Right ventricle myocardium superior (tissue), 1 donor: Measurements from ENCODE around the gene PHEX. TPM values are rescaled to one million over a fixed set of nuclear protein-coding genes. Genes with fewer than 3 reads are reported as not detected.

Experiments
- ATAC-seq: fragments of 200-7000 bp; cut with Tn5 transposase; one replicate; pipeline ENCODE4 v1.9.1; 2020; ENCODE audit warnings: mild to moderate bottlenecking; ENCODE audit not compliant: poor library complexity
- DNase-seq: peaks from one replicate; pipeline ENCODE4 v3.0.0-alpha.2; 2020
- intact Hi-C: fragments of 100-400 bp; cut with DNase I; formaldehyde crosslinking; loops from one replicate; pipeline ENCODE4 v1.11.2; 2022
- total RNA-seq: library from RNA; stranded (reverse); fragmentation: NEBNext Ultra II Directional; extraction: Animal tissue kit (Norgen Biotek cat#: 25700); gene quantifications from one replicate; pipeline ENCODE4 v1.2.1, GENCODE V29; 2021
- donor health status: DM: no; HTN: yes; CAD: no; lungs with severe emphysema.

PHEX gene
- total RNA-seq, 1 donor from 2014 or later = 0.08 TPM

GRCh38 chrX:22134681-22135080 lies 102.6 kb downstream of the PHEX start:
- intact Hi-C loops = loop anchor here (10.0 kb wide), 1 partner anchor 60 kb away; no protein-coding TSS in a partner anchor
- DNase-seq (no peak), ATAC-seq (peak; percentile 55)

DNA sequence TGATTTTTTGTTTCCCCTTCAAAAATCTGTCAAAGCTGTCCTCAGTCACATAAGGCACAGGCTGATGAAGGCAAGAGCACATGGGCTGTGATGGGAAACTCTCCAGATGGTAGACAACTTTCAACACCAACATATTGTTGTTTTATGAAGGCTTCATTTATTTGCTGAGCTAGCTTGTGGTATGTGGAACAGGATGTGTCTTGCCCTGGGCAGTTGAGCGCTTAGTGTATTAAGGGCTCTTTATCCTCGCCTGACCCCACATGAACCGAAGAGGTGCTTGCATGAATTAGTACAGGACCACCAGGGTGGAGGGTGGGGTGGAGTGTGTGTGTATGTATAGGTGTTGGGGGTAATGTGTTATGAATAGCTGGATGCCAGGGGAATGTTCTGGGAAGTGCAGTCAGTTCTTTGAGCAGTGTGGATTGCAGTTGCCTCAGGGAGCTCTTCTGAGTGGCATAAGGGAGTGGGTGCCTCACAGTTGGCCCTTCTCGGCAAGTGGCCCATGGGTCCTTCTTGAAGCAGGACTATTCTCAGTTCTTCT lies 103.1 kb downstream of the PHEX start:
- intact Hi-C loops = loop anchor here (10.0 kb wide), 1 partner anchor 60 kb away; no protein-coding TSS in a partner anchor
- DNase-seq = no peak
- peak; percentile 87 for ATAC-seq

DNA sequence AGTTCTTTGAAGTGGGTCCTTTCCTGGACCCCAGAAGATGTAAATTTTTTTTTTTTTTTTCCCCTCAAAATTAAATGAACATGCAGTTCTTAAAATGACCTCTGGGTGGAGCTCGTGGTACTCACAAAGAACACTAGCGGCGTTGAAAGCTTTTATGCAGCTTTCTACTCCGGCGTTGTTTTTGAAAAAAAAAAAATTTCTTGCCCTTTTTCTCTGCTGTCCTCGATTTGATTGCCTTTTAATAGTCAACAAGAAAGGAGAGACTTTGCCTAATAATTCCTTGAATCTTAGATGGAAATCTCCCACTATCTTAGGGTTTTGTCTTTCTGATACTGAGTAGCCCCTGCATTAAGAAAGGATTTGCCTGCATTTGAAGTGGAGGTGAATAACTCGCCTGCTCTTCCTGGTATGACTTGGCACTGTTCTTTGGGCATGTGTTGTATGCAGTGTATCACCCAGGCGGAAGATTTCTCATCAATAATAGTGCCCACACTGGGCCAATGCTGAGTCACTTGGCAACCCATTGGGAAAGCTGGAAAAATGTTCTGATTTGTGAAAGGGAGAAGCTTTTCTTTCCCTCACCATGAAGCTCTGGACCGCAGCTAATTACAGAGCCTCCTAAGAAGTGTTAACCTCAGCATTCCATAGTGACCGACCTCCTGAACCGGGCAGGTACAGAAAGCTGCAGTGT lies 104.0 kb downstream of the PHEX start:
- ATAC-seq (peak; percentile 69), DNase-seq (no peak)
- intact Hi-C loops = loop anchor here (10.0 kb wide), 1 partner anchor 59 kb away; no protein-coding TSS in a partner anchor

GRCh38 chrX:22136711-22137110 lies 104.6 kb downstream of the PHEX start:
- DNase-seq = no peak
- ATAC-seq = no peak
- intact Hi-C loops = loop anchor here (10.0 kb wide), 1 partner anchor 58 kb away; no protein-coding TSS in a partner anchor

DNA sequence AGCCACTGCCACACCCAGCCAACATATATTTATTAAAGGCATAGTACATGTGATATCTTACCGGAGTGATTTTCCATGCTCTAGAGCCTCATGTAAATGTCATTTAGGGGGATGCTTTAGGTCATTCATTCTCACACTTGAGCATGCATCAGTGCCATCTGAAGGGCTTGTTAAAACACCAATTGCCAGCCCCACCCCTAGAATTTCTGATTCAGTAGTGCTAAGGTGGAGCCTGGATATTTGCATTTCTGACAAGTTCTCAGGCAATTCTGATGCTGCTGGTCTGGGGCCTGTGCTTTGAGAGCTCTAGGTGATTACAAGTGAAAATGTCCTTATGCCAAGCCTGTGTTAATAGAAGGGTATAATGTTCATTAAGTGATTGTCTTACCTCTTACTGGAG lies 107.7 kb downstream of the PHEX start:
- ATAC-seq (no peak), DNase-seq (no peak)
- intact Hi-C loops = loop anchor here (10.0 kb wide), 1 partner anchor 55 kb away; no protein-coding TSS in a partner anchor

DNA sequence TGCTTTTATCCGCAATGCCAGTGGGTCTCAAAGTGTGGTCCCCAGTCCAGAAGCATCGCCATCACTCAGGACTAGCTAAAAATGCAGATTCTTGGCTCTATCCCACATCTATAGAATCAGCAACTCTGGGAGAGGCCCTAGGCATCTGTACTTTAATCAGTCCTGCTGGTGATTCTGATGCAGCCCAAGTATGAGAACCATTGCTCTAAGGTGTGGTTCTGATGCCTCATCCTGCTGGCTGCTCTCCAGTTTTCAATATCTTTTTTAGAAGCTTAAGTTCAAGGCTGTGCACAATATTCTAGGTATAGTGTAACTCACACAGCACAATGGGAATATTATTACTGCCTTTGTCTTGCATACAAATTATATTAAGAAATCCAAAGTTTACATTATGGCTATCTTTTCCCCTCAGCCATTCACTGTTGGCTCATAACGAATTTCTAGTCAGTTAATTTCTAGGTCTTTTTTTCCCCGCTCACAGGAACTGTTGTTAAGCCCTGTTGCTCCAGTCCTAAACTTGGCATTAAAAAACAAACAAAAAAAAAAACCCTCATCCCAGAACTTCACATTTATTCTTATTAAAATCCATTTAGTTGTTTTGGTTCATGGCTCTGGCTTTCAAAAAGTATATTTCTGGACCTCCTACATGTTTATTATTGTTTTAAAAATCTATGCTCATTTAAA lies 109.1 kb downstream of the PHEX start:
- no peak for DNase-seq
- ATAC-seq = no peak
- intact Hi-C loops = no loop called here

- intact Hi-C loops = no loop called here
- ATAC-seq (peak; percentile 90), DNase-seq (no peak)
Observed at GRCh38 chrX:22147214-22147613, 115.1 kb downstream of the PHEX start.

DNA sequence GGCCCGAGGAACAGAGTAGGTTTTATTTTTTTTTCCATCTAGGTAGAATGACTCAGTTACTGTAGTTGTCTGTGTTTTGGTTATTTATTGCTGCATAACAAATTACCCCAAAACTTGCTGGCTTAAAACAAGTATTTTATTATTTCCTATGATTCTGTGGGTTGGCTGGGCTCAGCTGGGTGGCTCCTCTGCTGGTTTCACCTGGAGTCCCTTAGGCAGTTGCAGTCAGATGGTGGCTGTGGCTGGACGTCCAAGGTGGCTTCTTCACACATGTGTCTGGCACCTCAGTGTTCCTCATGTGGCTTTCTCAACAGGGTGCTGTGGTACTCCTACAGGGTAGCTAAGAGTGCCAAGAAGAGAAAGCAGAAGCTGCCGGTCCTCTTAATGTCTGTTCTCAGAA lies 115.8 kb downstream of the PHEX start:
- DNase-seq (no peak), ATAC-seq (no peak)
- intact Hi-C loops = no loop called here

- intact Hi-C loops = no loop called here
- DNase-seq = no peak
- no peak for ATAC-seq
Observed at GRCh38 chrX:22148565-22148964, 116.4 kb downstream of the PHEX start.

DNA sequence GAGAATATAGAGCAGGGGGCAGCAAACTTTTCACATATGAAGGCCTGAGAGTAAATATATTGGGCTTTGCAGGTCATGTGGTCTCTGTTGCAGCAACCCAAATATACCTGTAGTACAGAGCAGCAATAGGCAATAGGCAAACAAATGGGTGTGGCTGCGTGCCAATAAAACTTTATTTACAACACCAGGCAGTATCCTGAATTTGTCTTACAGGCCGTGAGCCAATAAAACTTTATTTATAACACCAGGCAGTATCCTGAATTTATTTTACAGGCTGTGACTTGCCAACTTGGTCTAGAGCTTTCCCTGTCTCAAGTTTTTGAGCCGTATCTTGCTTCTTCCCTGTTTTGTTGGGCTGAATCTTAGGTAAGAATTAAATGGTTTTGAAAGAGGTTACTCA lies 118.2 kb downstream of the PHEX start:
- intact Hi-C loops = no loop called here
- ATAC-seq = no peak
- no peak for DNase-seq

GRCh38 chrX:22155126-22155525 lies 123.0 kb downstream of the PHEX start:
- intact Hi-C loops = no loop called here
- ATAC-seq (no peak), DNase-seq (no peak)

GRCh38 chrX:22159071-22159470 lies 126.9 kb downstream of the PHEX start:
- ATAC-seq (no peak), DNase-seq (no peak)
- intact Hi-C loops = no loop called here

GRCh38 chrX:22163326-22163725 lies 131.2 kb downstream of the PHEX start:
- intact Hi-C loops = no loop called here
- ATAC-seq (no peak), DNase-seq (no peak)

DNA sequence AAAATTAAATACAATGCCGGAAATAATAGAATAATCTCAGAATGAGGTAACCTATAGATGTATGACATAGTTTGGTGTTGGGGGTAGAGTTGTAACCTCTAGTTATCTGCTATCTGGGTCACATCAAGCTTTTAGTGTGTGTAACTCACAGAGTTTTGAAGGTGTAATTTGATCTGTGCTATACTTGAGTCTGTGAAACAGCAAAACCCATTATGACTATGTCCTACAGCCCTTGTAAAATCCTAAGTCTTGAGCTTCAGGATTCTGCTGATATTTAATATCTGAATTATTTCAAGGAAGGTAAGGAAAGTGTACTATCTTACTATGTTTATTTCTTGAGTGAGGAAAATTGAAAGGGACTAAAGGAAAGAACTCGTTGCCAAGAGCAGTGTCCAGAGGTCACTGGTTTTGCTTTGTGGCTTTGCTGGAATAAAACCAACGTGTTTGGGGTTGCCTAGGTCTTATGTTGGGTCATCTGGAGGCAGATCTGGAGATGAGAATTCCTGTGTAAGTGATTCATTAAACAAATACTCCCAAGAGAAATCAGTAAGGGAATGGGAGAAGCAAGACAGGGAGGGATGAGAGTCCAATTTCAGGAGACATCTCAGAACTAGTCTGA lies 132.8 kb downstream of the PHEX start:
- intact Hi-C loops = no loop called here
- ATAC-seq (no peak), DNase-seq (no peak)

DNA sequence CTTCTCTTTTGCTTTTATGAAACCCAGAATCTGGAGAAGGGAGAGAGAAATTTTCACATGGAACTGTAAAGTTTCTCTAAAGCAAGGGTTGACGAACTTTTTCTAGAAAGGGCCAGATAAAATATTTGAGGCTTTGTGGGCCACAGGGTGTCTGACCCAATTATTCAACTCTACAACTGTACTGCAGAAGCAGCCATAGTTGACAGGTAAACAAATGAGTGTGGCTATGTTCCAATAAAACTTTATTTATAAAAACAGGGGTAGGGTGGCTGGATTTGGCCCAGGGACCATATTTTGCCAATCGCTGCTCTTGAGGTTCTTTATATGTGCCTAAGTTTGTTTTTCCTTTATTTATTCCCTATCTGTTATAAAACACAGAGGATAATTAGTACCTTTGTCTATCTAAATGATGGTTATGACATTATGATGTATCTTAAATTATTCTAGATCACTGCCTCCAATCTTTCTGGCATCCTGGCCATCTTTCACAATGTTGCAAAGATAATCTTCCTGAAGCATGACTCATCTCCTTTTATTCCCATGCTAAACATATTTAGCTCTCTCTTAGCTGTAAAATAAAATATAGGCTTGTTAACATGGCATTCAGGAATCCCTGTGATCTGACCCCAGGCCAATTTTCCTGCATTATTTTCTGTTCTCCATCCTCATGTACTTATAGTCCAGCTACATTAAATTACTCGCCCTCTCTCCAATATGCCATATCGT lies 133.8 kb downstream of the PHEX start:
- no peak for DNase-seq
- intact Hi-C loops = no loop called here
- ATAC-seq = no peak

- DNase-seq (no peak), ATAC-seq (no peak)
- intact Hi-C loops = no loop called here
Observed at GRCh38 chrX:22171287-22172060, 139.3 kb downstream of the PHEX start.

- DNase-seq = no peak
- intact Hi-C loops = no loop called here
- ATAC-seq = no peak
Observed at GRCh38 chrX:22173966-22174365, 141.8 kb downstream of the PHEX start.

DNA sequence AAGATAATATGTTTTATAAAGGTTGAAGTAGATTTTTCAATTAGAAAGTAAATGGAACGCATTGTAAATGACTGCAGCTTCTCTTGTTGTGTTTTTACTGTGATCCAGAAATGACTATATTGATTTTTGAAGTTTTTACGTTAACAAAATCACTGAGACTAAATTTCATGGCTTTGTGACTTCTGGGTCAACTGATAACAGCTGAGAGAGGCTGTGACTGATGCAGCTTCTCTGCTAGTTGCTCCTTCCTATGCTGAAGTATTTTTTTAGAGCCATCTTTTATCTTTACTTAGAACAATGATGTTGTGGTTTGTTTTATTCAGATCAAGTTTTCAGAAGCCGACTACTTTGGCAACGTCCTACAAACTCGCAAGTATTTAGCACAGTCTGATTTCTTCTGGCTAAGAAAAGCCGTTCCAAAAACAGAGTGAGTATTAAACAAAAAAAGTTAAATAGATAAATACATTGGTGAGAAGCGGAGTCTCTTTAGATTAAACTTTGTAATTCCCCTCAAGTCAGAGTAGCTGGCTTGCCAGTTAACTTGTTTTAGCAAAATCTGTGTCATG lies 145.9 kb downstream of the PHEX start:
- intact Hi-C loops = no loop called here
- ATAC-seq (no peak), DNase-seq (no peak)
